Stimulated activated CD4-positive, alpha-beta T cell treated with anti-CD3 and anti-CD28 coated beads, Interleukin-4, amount 100 ng/mL, for 1 hour (primary cell): ENCODE results near the gene PIBF1.
A peak's percentile ranks its signal among the peaks of the same experiment; 100 is the strongest.
"Not testable (repeated sequence)": the region's sequence is repeated elsewhere in the genome, so short reads cannot be mapped to it uniquely, and the experiment has no call there.

Experiments
- DNase-seq: peaks from one replicate; pipeline ENCODE4 v3.0.0-alpha.2; 2020

Gene PIBF1

DNA sequence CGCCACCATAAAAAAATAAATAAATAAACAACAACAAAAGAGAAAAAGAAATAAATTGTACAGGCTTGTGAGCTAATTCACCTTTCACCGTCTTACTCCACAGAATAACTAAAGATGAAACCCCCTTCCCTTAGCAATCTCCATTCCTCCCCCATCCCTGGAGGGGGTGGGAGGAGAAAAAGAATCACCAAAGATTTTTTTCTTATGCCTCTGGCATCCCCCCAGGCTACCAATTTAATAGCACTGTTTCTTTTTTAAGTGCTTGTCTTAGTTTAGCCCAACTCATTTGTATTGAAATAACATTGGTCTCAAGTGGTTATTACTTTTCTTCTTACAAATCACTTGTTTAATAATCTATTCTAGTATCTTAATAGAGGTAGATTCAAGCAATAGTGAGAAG is 253.0 kb downstream of the PIBF1 start:
- no peak for DNase-seq

DNA sequence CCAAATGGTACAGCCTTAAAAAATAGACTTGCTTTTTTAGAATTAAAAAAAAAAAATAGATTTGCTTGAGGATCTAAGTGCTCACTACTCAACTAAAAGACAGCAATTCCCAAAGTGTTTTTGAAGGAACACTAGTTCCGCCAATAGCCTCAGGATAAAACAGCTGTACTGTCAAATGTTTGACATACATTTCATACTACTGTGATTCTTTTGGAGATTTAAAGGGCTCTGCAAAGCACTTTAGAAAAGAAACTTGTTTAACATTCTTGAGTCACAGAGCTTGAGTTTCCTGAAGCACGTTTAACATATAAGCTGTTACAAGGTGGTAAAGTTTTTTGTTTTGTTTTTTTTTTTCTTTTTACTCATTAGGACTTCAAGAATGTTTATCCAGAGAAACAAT is 253.7 kb downstream of the PIBF1 start:
- no peak for DNase-seq

DNA sequence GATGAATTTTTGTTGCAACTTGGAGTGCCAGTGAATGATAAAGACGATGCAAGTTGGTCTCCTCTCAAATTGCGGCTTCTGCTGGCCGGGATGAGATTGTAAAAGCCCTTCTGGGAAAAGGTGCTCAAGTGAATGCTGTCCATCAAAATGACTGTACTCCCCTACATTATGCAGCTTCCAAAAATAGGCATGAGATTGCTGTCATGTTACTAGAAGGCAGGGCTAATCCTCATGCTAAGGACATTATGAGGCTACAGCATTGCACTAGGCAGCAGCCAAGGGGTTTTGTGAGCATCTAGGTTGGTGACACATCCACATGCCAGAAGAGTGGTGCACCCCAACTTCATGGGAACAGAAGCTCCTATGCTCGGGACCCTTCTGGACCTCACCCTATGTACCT is 254.6 kb downstream of the PIBF1 start:
- no peak for DNase-seq

DNA sequence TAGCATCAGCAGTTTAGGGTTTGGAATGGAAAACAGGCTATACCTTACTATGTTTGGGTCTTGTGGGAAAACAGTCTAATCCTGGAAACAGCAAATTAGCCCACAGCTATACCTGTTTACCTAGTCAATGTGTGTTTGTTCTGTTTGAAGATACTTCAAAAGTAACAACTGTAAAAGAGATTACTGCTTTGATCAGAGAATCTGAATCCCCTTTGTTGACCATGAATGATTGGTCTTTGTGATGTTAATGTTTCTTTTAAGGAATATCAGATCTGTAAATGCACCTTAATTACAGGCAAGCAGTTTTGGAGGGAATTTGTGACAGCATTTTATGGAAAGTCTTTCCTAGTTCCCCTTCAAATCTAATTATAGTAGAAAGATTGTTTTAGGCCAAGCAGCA is 256.1 kb downstream of the PIBF1 start:
- DNase-seq: no peak

DNA sequence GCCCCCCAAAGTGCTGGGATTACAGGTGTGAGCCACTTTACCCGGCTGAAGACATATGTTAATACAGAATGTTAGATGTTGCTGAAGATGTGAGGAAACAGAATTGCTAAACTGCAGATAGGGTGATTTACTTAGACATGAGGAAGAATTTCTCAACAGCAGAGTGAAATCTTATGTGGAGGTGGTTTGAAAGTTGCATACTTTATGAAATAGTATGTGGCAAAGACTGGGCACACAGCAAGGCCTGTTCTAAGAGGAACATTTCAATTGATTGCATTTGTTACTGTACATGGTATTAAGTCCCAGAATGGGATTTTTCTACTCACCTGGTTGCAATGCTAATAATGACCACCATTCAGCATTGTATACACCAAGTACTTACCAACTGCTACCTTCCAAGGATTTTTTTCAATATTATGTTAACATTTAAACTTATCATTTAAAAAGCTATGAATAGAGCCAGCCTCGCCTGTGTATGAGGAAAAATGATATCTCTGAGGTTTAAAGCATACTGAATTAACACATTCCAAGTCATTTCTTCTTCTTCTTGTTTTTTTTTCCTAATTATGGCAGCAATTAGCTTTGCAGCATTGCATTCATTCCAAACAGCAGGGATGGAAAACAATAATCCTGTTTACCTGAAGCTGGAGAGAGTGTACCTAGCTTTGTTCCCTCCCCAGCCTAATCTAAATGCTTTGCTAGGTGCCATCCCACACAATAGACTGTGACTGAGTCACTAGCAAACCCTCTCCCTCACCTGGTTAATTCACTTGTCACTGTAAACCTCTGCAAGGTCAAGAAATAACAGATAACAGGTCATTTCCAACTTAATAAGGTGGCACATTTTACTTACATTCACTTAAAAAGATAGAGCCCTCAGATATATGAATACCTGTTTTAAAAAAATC is 257.5 kb downstream of the PIBF1 start:
- no peak for DNase-seq

DNA sequence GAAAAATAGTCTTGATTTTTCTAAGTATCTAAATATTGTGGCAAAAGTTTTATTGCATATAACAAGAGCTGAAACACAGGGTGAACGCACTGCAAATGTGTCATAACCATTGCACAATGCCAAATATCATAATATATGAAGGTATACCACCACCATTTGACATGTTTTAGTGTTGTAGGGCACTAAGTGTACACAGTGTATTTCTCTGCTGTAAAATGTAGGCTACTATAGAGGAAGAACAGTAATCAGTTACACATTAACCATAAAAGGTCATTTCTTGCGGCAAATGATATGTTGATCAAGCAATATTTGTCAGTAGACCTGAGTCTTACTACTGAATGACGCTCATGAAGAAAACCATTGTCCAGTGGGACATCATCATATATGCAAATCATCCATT is 258.6 kb downstream of the PIBF1 start:
- DNase-seq: no peak

DNA sequence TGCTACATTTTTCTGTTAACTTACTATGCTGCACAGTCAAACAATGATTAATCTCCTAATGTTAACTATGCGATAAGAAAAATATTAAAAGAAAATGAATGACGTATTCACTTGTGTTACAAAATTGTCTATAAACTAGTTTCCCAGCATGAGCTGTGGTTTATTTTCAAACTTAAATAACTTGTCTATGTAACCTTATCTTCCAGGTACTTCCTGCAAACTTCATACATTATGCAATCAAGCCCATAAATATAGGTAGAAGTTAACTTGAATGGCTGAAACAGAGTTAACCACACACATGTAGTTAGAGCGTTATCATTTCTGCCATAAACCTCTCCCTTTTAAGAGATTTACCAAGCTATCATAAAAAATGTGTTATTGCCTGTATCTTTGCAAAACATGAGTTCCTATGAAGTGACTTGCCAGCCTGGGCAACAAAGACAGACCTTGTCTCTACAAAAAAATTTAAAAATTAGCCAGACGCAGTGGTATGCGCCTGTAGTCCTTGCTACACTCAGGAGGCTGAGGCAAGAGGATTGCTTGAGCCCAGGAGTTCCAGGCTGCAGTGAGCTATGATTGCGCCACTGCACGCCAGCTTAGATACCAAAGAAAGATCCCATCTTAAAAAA is 259.1 kb downstream of the PIBF1 start:
- no peak for DNase-seq

DNA sequence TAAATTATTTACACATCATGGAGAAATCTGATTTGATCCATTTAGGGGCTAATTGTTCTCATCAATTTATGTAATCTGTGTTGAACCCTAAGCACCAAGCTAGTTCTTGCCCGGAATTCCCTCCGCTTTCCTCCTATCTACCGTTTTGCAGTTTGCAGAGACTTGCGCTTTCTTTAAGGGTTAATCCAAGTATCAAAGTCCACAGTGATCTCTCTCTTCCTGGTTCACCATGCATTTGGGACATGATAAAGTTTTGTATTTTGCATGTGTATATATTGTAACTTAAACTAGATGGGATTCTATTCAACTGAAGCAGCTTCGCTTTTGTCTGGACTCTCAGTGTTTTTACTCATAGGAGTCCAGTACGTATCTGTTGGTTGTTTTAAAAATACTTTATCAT is 263.1 kb downstream of the PIBF1 start:
- no peak for DNase-seq

DNA sequence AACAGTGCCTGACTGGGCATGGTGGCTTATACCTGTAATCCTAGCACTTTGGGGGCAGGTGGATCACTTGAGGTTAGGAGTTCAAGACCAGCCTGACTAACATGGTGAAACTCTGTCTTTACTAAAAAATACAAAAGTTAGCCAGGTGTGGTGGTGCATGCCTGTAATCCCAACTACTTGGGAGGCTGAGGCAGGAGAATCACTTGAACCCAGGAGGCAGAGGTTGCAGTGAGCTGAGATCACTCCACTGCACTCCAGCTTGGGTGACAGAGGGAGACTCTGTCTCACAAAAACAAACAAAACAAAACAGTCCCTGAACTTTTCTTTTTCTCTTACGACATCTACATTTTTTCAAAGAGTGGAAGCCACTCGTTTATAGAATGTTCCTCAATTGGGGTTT is 266.7 kb downstream of the PIBF1 start:
- not testable (repeated sequence) for DNase-seq

DNA sequence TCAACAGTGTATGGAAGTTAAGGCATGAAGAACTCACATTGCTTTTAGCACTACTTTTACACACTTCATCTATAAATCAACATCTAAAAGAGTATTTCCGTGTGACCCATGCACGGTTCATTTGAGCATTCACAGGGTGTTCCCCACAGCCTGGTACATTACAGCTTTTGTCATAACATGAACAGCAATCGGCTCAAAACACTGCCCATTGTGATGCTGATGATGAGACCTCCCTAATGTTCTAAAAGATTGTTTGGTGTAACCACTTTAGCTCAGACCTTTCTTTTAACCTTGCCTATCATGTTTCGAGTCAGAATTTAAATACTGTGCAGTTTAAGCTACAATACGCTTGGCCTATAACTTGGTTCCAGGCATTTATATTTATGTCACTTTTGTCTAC is 272.8 kb downstream of the PIBF1 start:
- no peak for DNase-seq

DNA sequence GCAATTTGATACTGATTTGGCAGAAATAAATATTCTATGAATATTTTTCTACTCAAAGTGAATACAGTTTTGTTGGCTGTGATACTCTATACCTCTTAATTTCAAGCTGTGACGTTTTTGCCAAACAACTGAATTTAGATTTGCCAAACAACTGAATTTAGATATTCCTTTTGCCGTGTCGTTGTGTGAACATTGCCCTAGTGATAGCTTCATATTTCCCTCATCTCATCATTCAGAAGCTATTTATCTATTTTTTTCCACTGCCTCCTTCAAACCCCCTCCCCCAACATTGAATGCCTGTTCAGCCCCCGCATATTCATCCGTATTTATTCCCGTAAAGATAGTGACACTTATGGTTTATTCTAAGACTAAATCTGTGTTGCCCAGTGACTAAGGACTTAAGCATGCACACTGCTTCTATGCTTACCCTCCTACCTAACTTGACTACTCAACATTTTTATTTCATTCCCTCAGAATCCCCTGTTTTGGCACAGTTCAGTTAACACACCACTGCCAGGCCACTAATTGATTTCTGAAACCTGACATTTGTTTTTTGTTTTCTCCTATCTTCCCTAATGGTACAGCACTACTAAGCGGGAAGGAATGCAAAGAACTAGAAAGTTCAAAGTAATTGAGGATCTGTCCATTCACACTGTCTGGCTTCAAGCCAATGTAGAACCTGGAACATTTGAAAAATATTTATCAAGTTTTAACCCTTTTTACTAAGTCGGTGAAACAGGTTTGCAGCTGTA is 274.1 kb downstream of the PIBF1 start:
- no peak for DNase-seq

DNA sequence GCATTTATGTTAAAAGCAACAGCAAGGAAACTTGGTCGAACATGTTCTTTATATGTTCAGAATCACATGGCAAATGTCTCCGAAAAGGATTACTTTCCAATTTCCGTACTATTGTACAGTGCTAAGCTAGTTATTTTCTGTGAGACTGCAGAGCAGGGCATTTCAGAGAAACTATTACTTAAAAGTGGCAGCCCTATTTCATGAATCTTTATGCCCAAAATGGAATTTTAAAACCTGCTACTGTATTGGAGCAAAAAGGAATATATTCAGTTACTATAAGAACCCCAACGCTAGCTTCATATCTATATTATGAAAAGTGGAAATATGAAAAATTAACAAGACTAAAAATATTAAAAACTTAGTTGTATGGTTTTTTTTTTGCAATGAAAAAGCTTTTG is 274.6 kb downstream of the PIBF1 start:
- DNase-seq: no peak

DNA sequence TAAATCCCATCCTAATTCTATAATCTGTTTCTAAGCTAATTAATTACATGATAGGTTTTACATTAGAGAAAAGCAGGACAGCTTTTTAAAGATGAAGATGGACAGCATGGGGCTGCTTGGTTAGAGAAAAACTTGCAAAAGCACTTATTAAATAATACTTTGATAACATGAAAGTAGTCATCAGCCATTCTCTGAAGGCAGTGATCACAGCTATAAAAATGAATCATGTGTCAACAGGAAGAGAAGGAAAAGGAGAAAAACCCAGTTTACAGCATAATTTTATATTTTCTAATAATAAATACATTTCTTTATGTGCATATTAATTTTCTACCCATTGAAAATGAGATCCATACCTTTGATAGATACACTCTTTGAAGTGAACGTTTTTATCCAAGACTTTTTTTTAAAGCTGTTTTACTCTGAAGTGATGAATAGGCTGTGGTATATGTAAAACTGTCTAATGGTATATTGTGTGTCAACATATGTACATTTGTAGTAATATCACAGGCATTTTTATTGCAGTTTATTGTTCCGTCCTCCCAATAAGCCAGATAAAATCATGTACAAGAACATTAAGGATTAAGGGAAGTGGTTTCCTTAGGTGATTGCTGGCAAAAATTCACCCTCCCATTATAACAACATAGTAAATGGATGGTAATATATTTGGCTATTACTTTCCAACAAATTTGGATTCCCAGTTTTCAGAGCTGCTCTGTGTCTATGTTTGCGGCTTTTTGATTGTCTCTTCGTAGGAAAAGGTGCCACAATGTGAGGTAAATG is 275.5 kb downstream of the PIBF1 start:
- no peak for DNase-seq

DNA sequence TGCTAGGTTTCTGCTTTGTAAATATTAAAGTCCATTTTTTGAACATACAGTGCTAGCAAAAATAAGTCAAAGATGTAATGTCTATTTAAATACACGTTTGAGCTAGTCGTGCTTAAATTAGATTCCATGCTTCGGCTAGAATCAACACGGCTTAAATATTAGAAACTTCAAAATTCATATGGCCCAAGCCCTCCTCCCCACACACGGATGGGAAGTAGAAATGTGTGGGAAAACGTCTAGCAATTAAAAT is 276.1 kb downstream of the PIBF1 start:
- DNase-seq: no peak

DNA sequence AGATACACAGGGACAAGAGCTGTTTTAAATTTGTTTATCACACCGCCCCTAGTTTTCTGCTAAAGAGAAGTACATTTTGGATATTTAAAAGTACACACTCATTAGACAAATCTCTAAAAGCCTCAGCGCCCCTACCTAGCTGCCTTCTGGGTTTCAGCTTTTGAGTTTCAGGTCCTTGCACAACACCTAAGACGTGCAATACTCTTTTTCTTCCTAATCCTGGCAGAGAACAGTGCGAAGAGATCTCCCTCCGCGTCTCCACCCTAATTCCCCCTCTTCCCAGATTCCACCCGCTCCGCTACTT is 276.5 kb downstream of the PIBF1 start:
- no peak for DNase-seq

DNA sequence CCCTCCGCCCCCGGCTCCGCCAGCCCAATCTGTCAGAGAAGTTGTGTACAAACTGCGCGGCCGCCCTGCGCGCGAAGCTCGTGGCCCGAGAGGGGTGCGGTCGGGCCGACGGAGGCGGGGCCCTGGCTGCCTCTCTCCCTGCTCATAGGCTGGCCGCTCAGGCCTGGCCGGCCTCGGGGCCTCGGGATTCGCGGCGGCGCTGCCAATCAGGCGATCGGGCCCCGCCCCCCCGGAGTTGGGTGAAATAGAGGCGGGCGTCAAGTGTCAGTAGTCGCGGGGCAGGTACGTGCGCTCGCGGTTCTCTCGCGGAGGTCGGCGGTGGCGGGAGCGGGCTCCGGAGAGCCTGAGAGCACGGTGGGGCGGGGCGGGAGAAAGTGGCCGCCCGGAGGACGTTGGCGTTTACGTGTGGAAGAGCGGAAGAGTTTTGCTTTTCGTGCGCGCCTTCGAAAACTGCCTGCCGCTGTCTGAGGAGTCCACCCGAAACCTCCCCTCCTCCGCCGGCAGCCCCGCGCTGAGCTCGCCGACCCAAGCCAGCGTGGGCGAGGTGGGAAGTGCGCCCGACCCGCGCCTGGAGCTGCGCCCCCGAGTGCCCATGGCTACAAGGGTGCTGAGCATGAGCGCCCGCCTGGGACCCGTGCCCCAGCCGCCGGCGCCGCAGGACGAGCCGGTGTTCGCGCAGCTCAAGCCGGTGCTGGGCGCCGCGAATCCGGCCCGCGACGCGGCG is 277.0 kb downstream of the PIBF1 start, which contains the start of gene KLF5:
TSS of gene KLF5 (plus strand) at position 270 of the 724 bp plus-strand sequence. CDS start at position 593, 323 bp downstream.
- peak; percentile 96 for DNase-seq

DNA sequence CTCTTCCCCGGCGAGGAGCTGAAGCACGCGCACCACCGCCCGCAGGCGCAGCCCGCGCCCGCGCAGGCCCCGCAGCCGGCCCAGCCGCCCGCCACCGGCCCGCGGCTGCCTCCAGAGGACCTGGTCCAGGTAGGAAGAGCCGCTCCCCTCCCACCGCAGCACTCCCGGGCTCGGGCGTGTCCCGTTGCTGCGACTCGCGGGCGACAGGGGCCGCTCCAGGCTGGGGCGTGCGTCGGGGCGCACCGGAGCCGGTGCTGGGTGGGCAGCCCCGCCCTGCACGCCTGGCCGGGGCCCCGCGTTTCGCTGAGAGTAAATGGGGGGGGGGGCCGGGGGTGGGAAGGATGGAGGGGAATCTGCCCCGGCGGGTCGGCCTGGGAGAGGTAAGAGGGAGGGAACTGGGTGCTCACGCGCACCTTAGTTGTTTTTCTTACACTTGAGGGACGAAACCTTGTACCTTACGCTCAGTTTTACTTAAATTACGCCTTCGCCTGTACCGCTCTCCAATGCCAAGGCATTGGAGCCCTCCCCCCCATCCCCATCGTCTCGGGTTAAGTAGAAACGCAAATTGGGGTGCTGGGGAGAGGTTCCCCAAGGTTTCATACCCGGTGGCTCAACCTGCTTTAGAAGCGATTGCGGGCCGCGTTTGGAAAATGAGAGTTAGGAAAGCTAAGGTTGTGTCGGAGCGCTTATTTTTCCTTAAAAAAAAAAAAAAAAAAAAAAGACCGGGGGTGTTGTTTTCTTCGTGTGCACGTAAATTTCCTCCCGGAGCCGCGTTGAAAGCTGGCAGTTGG is 277.7 kb downstream of the PIBF1 start:
- peak; percentile 52 for DNase-seq

DNA sequence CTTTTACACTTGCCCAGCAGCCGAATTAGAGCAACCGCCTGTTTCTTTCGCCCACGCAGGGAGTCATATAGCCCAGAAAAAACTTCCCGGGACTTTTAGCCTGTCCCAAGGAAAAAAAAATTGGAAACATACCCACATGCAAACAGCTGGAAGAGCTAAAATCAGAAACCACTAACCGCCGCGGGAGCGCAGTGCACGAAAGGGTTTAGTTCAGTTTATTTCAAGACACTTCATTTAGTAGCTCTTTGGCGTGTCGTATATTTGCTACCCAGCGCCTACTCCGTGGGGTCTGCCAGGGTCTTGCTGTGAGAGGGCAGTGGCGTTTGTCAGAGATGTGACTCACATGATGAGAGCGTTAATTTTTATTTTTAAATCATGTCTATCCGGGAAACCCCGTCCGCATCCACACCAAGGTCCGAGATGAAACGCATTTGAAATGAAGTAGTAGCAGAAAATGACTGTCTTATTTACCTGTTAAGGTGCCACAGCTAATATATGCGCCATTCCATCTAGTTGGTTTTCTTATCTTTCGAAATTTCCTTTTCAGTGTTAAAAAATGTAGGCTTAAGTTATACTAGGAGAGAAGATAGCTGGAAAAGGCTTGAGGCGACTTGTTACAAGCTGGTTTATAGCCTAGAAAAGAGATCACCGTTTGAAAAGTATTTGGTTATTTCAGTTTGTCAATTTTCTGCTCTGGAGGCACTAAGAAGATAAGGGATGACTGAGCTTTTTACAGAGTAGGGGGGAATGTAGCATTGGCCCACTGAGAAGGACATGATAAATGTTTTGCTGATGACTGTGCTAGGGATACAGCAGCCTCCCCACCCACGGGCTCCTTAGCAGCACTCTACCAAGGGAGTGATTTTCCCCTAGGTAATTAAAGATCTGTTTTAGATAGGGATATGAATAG is 278.6 kb downstream of the PIBF1 start:
- DNase-seq: peak; percentile 4

DNA sequence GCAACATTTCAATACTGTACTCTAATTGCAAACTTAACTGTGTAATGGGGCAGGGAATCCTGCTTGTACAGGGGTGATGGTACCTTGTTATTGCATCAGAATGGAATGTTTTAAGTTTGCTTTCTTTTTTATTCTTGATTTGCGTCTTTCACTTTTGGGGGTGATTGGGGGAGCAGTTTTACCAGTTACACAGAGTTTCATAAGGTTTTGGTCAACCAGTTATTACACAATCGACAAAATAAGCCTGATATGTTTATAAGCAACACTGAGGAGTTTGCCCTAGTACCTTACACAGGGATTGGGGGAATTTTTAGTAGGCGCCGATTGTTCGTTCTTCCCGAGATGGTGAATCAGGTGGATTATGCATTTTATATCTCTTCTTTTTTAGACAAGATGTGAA is 279.5 kb downstream of the PIBF1 start:
- DNase-seq: no peak

DNA sequence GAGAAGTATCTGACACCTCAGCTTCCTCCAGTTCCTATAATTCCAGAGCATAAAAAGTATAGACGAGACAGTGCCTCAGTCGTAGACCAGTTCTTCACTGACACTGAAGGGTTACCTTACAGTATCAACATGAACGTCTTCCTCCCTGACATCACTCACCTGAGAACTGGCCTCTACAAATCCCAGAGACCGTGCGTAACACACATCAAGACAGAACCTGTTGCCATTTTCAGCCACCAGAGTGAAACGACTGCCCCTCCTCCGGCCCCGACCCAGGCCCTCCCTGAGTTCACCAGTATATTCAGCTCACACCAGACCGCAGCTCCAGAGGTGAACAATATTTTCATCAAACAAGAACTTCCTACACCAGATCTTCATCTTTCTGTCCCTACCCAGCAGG is 279.9 kb downstream of the PIBF1 start:
- DNase-seq: no peak

DNA sequence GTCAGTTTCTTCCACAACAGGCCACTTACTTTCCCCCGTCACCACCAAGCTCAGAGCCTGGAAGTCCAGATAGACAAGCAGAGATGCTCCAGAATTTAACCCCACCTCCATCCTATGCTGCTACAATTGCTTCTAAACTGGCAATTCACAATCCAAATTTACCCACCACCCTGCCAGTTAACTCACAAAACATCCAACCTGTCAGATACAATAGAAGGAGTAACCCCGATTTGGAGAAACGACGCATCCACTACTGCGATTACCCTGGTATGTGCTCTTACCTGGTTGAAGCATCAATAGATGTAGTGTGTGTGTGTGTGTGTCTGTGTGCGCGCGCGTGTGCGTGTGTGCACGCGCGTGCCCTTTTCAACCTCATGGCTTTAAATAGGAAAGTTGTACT is 280.5 kb downstream of the PIBF1 start:
- DNase-seq: no peak
